ENCODE measurements around the gene WDR62.

DNA sequence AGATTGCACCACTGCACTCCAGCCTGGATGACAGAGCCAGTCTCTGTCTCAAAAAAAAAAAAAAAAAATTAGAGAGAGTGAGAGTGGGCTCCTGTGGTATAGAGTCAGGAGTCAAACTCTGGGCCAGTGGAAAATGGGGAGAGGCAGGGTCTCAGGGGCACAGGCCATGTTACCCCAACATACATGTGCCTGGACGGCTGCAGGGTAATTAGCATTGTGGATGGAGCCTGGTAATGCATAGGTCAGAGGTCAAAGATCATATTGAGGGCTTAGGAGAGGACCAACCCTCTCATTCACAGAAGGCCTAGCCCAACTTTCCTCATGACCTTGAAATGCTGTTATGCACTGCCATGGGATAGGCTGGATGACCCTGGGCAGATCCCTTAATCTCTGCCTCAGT lies 29.2 kb upstream of the WDR62 start:
- TF ChIP-seq ZBTB21 (tag by site-specific recombination; IDR thresholded peaks at IDR 0.05), result no peak
- TF ChIP-seq, protein P1, sequence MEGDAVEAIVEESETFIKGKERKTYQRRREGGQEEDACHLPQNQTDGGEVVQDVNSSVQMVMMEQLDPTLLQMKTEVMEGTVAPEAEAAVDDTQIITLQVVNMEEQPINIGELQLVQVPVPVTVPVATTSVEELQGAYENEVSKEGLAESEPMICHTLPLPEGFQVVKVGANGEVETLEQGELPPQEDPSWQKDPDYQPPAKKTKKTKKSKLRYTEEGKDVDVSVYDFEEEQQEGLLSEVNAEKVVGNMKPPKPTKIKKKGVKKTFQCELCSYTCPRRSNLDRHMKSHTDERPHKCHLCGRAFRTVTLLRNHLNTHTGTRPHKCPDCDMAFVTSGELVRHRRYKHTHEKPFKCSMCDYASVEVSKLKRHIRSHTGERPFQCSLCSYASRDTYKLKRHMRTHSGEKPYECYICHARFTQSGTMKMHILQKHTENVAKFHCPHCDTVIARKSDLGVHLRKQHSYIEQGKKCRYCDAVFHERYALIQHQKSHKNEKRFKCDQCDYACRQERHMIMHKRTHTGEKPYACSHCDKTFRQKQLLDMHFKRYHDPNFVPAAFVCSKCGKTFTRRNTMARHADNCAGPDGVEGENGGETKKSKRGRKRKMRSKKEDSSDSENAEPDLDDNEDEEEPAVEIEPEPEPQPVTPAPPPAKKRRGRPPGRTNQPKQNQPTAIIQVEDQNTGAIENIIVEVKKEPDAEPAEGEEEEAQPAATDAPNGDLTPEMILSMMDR (tag by site-specific recombination; IDR thresholded peaks at IDR 0.05), result no peak
- TF ChIP-seq ZNF426 (tag by site-specific recombination; IDR thresholded peaks at IDR 0.05), result no peak
- no peak for TF ChIP-seq SP2 (tag by site-specific recombination; IDR thresholded peaks at IDR 0.05)
- TF ChIP-seq ZNF777 (tag by site-specific recombination; IDR thresholded peaks at IDR 0.05; ENCODE audit: borderline replicate concordance), result no peak
- TF ChIP-seq, protein P2, sequence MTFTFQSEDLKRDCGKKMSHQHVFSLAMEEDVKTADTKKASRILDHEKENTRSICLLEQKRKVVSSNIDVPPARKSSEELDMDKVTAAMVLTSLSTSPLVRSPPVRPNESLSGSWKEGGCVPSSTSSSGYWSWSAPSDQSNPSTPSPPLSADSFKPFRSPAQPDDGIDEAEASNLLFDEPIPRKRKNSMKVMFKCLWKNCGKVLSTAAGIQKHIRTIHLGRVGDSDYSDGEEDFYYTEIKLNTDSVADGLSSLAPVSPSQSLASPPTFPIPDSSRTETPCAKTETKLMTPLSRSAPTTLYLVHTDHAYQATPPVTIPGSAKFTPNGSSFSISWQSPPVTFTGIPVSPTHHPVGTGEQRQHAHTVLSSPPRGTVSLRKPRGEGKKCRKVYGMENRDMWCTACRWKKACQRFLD (tag by site-specific recombination; IDR thresholded peaks at IDR 0.05), result no peak
- no peak for TF ChIP-seq ZNF138 (tag by site-specific recombination; IDR thresholded peaks at IDR 0.05; ENCODE audit: borderline replicate concordance)
- TF ChIP-seq, protein P3, sequence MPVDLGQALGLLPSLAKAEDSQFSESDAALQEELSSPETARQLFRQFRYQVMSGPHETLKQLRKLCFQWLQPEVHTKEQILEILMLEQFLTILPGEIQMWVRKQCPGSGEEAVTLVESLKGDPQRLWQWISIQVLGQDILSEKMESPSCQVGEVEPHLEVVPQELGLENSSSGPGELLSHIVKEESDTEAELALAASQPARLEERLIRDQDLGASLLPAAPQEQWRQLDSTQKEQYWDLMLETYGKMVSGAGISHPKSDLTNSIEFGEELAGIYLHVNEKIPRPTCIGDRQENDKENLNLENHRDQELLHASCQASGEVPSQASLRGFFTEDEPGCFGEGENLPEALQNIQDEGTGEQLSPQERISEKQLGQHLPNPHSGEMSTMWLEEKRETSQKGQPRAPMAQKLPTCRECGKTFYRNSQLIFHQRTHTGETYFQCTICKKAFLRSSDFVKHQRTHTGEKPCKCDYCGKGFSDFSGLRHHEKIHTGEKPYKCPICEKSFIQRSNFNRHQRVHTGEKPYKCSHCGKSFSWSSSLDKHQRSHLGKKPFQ (tag by site-specific recombination; IDR thresholded peaks at IDR 0.05), result no peak

Measured in HEK293 (cell line).